Adrenal gland (tissue), 19 donors: Measurements from ENCODE around the gene LRRIQ1. TPM values are rescaled to one million over a fixed set of nuclear protein-coding genes. Genes with fewer than 3 reads are reported as not detected.

ENCODE experiments used
- DNase-seq, 7 donors: peaks; one replicate each; pipeline ENCODE4 v3.0.0-alpha.2; 2019 to 2020
- H3K27ac ChIP-seq, 5 donors: fragments of 200-600 bp; sonication (generic) in 4 of 5; 1 replicate in 3 of 5; 2 replicates in 2 of 5; pipeline versions ENCODE4 v1.5.1 to v1.8.0; 2016 to 2020; ENCODE audit warnings: mild to moderate bottlenecking in 1 of 5
- H3K27me3 ChIP-seq: fragments of 200-600 bp; 2 replicates; pipeline ENCODE4 v1.8.0; 2021
- H3K36me3 ChIP-seq, 2 donors: fragments of 200-600 bp; replicated peaks in 1 of 2; 1 replicate in 1 of 2; 2 replicates in 1 of 2; pipeline versions ENCODE4 v1.5.1 to v1.8.0; 2018 to 2022
- H3K4me1 ChIP-seq, 2 donors: fragments of 200-600 bp; replicated peaks in 1 of 2; 1 replicate in 1 of 2; 2 replicates in 1 of 2; pipeline versions ENCODE4 v1.5.1 to v1.8.0; 2018 to 2021
- H3K4me3 ChIP-seq, 4 donors: fragments of 200-600 bp; sonication (generic) in 3 of 4; one replicate each; pipeline ENCODE4 v1.5.1; 2016 to 2018
- H3K9me3 ChIP-seq, 3 donors: fragments of 200-600 bp; sonication (generic) in 1 of 3; replicated peaks in 1 of 3; 1 replicate in 2 of 3; 2 replicates in 1 of 3; pipeline versions ENCODE4 v1.5.1 to v1.8.0; 2016 to 2021
- POLR2A ChIP-seq, 2 donors: fragments of 450-650 bp; IDR thresholded peaks; one replicate each; pipeline ENCODE4 v1.6.1; 2017; ENCODE audit warnings: antibody characterized with exemption in 2 of 2, mild to moderate bottlenecking in 2 of 2, moderate library complexity in 1 of 2
- WGBS, 4 donors: extraction: QIAGEN DNeasy Blood & Tissue Kit in 2 of 4; methylation state at CpG; one replicate each; pipeline versions ENCODE4 v1.1.5 to v1.1.7; 2013 to 2017; 5-methylcytosine and 5-hydroxymethylcytosine counted together
- intact Hi-C, 2 donors: fragments of 100-400 bp; cut with DNase I; formaldehyde crosslinking; loops; one replicate each; pipeline versions ENCODE4 v1.14.1 to v1.15.0; 2022 to 2023
- long read RNA-seq, 10 donors: library from polyadenylated mRNA in 3 of 10; unstranded in 2 of 10; stranded (forward) in 1 of 10; transcript quantifications; one replicate each; pipeline ENCODE4 v2.0.0 and lab custom pipeline, GENCODE V29; 2021 to 2026
- polyA plus RNA-seq, 3 donors: library from polyadenylated mRNA; stranded (reverse); fragments of 200-250 nt in 2 of 3; fragments of 350-450 nt in 1 of 3; fragmentation: Illumina TruSeq in 1 of 3; extraction: RNeasy Lipid Tissue Mini Kit (QIAGEN cat#74804) in 1 of 3; gene quantifications; one replicate each; pipeline ENCODE4 v1.2.3, GENCODE V29; 2013 to 2014
- total RNA-seq, 9 donors: library from RNA; depleted of rRNA in 4 of 9; stranded (reverse); fragments of >200 nt in 4 of 9; fragments of 120-200 nt in 1 of 9; fragmentation: NEBNext Ultra II Directional in 1 of 9; extraction: Animal tissue kit (Norgen Biotek cat#: 25700) in 1 of 9; gene quantifications; one replicate each; pipeline versions ENCODE4 v1.1.0 to v1.2.4, GENCODE V29; 2013 to 2023
- TF ChIP-seq, protein P1 (sequence below), 6 experiments: fragments of 450-650 bp in 4 of 6; fragments of 200-600 bp in 2 of 6; sonication (generic) in 1 of 6; IDR thresholded peaks; 1 replicate in 5 of 6; 2 replicates in 1 of 6; pipeline versions ENCODE4 v1.5.1 to v1.8.0; 2016 to 2021; ENCODE audit warnings: antibody characterized with exemption in 6 of 6, mild to moderate bottlenecking in 2 of 6, moderate library complexity in 1 of 6
- donor health status: healthy with polysubstance abuse.
- donor health status: Bipolar disorder and iron deficiency.
- donor health status: DM: yes; HTN: yes; CAD: no.
- donor health status: DM: no; HTN: no; CAD: no.
- donor health status: DM: no; HTN: no; CAD: no.
- donor health status: DM: yes; HTN: yes; CAD: no.

Gene LRRIQ1, protein sequence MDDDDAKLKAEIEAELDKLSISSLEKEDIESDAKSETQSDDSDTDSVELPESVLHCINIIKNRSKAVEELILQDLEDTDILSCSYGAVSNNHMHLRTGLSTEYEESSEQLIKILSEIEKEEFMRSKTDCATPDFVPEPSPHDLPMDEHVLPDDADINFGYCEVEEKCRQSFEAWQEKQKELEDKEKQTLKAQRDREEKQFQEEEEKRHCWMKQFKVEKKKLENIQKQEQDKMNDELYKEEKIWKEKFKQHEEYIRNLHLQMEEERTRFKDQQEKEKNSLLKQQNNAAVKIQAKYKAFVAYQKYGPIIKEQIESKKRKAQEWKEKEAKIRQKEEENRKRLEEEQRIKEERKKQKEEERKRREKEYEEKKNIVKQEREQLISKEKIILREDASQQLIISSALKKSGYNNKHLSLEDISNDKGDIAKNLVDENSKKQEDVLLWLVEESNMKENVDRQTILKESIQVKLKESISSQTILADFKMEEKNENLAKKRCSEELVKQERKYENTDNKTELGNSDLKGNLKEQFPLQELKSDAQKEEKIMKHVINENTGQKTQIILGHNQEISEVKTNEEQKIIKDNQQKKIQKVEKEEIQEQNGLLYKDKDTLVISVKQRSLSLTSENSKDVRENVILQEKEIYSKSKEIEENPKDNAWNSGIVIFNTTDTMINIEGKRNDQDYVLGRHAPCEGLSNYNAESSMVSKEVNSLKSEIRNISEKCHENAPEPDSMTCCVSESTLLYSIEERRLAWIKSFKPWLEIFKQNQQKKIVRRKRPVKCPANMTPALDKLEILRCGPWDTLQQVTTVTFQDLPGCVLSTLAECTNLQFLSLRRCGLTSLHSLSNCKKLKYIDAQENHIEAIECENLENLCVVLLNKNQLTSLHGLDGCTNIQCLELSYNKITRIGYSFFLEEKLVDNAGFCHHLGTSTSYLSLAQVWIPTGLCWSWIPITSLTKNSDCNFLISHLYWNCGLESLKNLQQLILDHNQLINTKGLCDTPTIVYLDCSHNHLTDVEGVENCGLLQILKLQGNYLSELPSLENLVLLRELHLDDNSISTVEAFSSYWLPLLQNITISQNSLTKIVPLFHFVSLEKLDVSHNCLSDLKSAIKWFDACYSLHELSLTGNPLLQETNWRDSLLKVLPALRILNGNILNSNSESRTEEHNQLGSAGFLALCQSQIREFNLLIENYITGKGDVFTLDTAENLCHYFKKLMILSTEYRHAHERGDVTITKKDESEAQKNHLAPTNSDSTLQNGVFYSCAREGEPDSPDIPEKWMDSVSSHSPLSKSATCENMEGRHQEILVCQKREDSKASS (N-terminal part only)
- total RNA-seq, result under 1 TPM in 6 of 9 donors, not detected in 3; 0.09 to 0.43 (median 0.28) TPM
- polyA plus RNA-seq, result under 1 TPM; 0.20 to 0.56 (median 0.40) TPM
- long read RNA-seq, donor 1, result 0 reads
- long read RNA-seq, donor 2, result 0 reads
- long read RNA-seq, donor 3, result 0 reads
- long read RNA-seq, donor 4, result 0 reads
- long read RNA-seq, donor 5, result 0 reads
- long read RNA-seq, donor 6, result 0 reads
- long read RNA-seq, donor 7, result 0 reads
- long read RNA-seq, donor 8, result 0 reads
- long read RNA-seq, donor 9, result 0 reads
- long read RNA-seq, donor 10, result 0 reads

DNA sequence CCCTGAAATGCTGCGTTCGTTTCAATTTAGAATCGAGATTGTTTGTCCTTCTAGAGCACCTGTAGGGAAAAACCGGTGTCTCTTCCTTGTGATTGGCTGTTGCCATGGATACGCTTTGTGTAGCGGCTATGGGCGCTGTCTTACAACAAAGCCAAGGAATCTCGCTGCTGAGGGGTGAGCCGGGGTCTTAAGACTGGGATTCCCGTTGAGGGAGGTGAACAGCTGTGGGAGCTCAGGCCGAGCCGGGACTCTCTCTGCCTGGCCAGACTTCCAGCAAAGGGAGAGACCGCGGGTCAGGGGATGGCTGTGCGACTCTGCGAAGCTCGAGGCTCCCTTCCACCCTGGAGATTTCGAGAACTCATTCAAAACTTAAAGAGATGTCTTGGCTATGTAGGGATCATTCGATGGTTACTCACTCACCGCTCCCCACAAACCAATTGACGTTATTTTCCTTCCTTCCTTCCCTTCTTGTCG lies at the start of gene LRRIQ1, which contains the start of gene TSPAN19:
Gene LRRIQ1, plus strand, starts transcription at position 118 of the 474 bp plus-strand sequence. CDS start 1,826 bp downstream, outside the sequence.
Gene TSPAN19, minus strand, starts transcription at position 44 of the 474 bp plus-strand sequence. CDS start 6,331 bp downstream, outside the sequence.
- Histone ChIP-seq H3K4me3 (peak within 1 kb of the TSS in 2 of 4 donors; percentile 27 to 41), H3K27ac (no peak within 1 kb of the TSS), H3K9me3 (no peaks in the 10 kb centered on the region), H3K36me3 (no peaks in the 10 kb centered on the region), H3K4me1 (no peaks in the 10 kb centered on the region), H3K27me3 (peaks cover 5% of the 10 kb centered on the region)
- DNase-seq, result peak; percentile 42 to 88 (median 48)
- 2 to 5% (median 2%) methylated on average over 19 to 22 of the region's 22 CpGs for WGBS, 4 donors
- intact Hi-C loops, result no loop called here
- TF ChIP-seq, protein P1, sequence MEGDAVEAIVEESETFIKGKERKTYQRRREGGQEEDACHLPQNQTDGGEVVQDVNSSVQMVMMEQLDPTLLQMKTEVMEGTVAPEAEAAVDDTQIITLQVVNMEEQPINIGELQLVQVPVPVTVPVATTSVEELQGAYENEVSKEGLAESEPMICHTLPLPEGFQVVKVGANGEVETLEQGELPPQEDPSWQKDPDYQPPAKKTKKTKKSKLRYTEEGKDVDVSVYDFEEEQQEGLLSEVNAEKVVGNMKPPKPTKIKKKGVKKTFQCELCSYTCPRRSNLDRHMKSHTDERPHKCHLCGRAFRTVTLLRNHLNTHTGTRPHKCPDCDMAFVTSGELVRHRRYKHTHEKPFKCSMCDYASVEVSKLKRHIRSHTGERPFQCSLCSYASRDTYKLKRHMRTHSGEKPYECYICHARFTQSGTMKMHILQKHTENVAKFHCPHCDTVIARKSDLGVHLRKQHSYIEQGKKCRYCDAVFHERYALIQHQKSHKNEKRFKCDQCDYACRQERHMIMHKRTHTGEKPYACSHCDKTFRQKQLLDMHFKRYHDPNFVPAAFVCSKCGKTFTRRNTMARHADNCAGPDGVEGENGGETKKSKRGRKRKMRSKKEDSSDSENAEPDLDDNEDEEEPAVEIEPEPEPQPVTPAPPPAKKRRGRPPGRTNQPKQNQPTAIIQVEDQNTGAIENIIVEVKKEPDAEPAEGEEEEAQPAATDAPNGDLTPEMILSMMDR (IDR thresholded peaks at IDR 0.05), result no peak

DNA sequence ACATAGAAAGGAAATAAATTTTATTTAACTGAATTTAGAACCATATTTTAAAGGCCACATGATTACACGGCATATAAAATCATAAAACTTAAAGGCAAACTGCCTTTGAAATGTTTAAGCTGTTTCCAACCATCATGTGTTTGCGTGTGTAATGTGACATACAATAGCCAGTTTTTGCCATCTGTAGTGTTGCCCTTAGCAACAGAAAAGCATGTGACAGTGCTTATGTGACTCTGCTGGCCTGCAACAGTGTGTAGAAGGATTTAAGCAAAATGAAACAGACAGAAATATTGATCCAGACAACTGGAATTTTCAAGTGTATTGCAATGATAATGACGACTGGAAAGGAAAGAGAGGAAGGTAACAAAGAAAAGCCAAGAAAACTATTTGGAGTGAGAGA lies 49.6 kb upstream of the LRRIQ1 start:
- no peak overlapping the region for H3K4me3 ChIP-seq
- H3K27ac ChIP-seq, result no peak overlapping the region
- no peaks in the 10 kb centered on the region for H3K36me3 ChIP-seq
- no peaks in the 10 kb centered on the region for H3K27me3 ChIP-seq
- no peak for DNase-seq
- H3K9me3 ChIP-seq, result no peaks in the 10 kb centered on the region
- WGBS, 4 donors, result 62 to 72% (median 69%) methylated on average over 3 of the region's 3 CpGs
- intact Hi-C loops, result no loop called here
- H3K4me1 ChIP-seq, result no peaks in the 10 kb centered on the region
- TF ChIP-seq, protein P1 (IDR thresholded peaks at IDR 0.05), result no peak
- TF ChIP-seq POLR2A (IDR thresholded peaks at IDR 0.05), result no peak

DNA sequence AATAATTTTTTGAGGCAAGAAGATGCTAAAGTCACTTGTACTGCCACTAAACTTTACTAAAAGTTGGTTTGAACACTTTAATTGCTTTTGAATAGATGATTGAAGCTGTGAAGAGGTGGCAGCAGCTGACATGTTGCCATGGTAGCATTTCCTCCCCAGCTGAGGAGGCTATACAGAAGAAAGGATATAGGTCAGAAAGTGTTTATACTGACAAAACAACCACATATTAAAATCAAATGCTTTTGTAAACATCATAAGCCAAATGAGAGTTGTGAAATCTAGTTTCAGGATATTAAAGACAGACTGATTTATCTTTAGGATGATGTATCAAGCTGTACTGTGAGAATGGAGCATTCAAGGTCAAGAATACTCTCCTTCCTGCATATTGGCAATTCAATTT lies 41.7 kb upstream of the LRRIQ1 start:
- H3K27ac ChIP-seq, result no peak overlapping the region
- no peaks in the 10 kb centered on the region for H3K36me3 ChIP-seq
- no peaks in the 10 kb centered on the region for H3K4me1 ChIP-seq
- no peaks in the 10 kb centered on the region for H3K9me3 ChIP-seq
- no peaks in the 10 kb centered on the region for H3K27me3 ChIP-seq
- no peak overlapping the region for H3K4me3 ChIP-seq
- no peak for DNase-seq
- intact Hi-C loops, result no loop called here
- no peak for TF ChIP-seq POLR2A (IDR thresholded peaks at IDR 0.05)
- TF ChIP-seq, protein P1 (IDR thresholded peaks at IDR 0.05), result no peak
